Neutrophil (primary cell): Measurements from ENCODE around the gene PHF14.

Experiments
- H3K27ac ChIP-seq: fragments of 200-600 bp; sonication (generic); 2 replicates; pipeline ENCODE4 v1.5.1; 2016; ENCODE audit warnings: mild to moderate bottlenecking, moderate library complexity
- H3K27me3 ChIP-seq: fragments of 200-600 bp; sonication (generic); 2 replicates; pipeline ENCODE4 v1.6.0; 2016; ENCODE audit warnings: mild to moderate bottlenecking
- H3K36me3 ChIP-seq: fragments of 200-600 bp; sonication (generic); 2 replicates; pipeline ENCODE4 v1.5.1; 2017
- H3K4me1 ChIP-seq, 2 experiments: fragments of 200-600 bp in 1 of 2; sonication (generic) in 1 of 2; 1 replicate in 1 of 2; 2 replicates in 1 of 2; pipeline versions ENCODE4 v1.5.1 to v1.6.1; 2013 to 2016; ENCODE audit warnings: low read depth in 1 of 2, low read length in 1 of 2, mild to moderate bottlenecking in 1 of 2, moderate library complexity in 1 of 2; ENCODE audit not compliant: control insufficient read depth in 1 of 2, insufficient read depth in 1 of 2
- H3K4me3 ChIP-seq, 2 experiments: fragments of 200-600 bp in 1 of 2; sonication (generic) in 1 of 2; 1 replicate in 1 of 2; 2 replicates in 1 of 2; pipeline ENCODE4 v1.5.1; 2013 to 2016; ENCODE audit warnings: low read depth in 1 of 2, low read length in 1 of 2, mild to moderate bottlenecking in 1 of 2, moderate library complexity in 1 of 2
- H3K9me3 ChIP-seq: fragments of 200-600 bp; sonication (generic); 2 replicates; pipeline ENCODE4 v1.5.1; 2016
- CTCF ChIP-seq: fragments of 200-600 bp; sonication (generic); IDR thresholded peaks from 2 replicates; pipeline ENCODE4 v1.5.1; 2016; ENCODE audit warnings: antibody characterized with exemption

Gene PHF14

GRCh38 chr7:11212816-11213215, 239.1 kb downstream of the PHF14 start:
- Histone ChIP-seq H3K4me3 (no peak overlapping the region), H3K36me3 (no peaks in the 10 kb centered on the region), H3K27ac (no peak overlapping the region), H3K4me1 (peaks cover 0 to 10% of the 10 kb centered on the region in 2 experiments), H3K27me3 (no peaks in the 10 kb centered on the region), H3K9me3 (no peaks in the 10 kb centered on the region)
- TF ChIP-seq CTCF, result no peak

DNA sequence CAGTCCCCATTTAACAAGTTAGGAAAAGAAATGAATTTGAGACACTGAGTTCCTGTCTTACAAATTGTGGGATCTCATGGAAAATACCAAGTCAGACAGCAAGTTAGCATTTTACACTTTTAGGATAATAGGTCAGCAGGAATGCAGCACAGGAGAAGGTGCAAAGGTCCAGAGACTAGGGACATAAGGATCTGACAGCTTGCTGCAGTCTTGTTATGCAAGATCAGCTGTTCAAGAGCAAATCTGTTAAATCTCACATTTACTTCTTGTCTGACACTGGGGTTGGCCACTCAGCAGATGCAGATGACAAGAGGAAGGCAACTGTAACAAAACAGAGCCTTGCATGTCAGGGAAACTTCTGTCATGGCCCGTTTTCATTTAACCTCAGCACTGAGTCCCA, 239.6 kb downstream of the PHF14 start:
- Histone ChIP-seq H3K27ac (no peak overlapping the region), H3K4me3 (no peak overlapping the region), H3K27me3 (no peaks in the 10 kb centered on the region), H3K36me3 (no peaks in the 10 kb centered on the region), H3K9me3 (no peaks in the 10 kb centered on the region), H3K4me1 (peaks cover 0 to 10% of the 10 kb centered on the region in 2 experiments)
- no peak for TF ChIP-seq CTCF

DNA sequence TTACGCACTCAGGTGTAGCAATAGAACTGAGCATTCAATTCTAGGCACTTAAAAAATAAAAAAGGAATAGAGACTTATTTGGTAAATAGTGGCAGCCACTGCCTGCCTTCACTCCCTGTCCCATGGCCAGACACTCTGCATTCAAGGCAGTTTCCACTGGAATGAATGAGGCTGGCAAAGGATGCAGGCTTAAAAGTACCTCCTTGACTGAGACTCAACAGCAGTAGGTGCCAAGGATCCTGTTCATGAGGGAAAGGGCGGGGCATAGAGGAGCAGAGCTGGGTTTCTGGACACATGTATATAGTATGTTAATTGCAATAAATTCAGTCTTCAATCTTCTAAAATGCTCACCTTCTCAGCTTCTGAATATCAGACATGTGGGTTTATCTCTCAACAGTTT, 242.6 kb downstream of the PHF14 start:
- TF ChIP-seq CTCF, result no peak
- Histone ChIP-seq H3K9me3 (peaks cover 3% of the 10 kb centered on the region), H3K27me3 (no peaks in the 10 kb centered on the region), H3K4me1 (peaks cover 6 to 18% of the 10 kb centered on the region in 2 experiments), H3K27ac (no peak overlapping the region), H3K36me3 (no peaks in the 10 kb centered on the region), H3K4me3 (no peak overlapping the region)

DNA sequence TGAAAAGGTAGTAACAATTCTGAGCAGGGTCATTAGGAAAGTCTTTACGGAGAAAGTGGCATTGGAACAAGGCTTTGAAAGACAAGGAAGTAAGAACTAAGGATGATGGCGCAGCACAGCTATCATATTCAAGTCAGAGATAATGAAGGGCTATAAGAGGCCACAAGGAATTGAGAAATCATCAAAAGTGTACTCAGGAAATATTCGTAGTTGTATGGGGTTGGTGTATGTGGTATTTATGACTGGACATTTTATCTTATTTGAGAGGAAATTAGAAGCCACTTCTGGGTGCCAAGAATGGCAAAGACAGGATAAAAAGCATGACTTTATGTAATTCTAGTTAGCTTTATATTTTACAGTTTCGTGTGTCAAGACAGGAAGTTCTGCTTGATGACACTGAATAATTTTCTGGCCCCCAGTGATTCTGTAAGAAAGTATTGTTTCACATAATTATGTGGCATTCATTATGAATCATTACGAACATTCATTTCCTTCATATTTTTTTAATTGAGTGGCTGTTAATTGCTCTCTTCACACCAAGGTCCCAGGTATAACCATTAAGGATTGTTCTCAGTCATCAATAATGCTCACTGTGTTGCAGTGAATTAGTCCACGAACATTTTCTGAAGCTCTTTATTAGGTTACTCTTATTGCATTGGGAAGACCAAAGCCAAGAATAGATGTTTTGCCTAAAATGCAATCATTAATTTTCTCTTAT, 244.3 kb downstream of the PHF14 start:
- H3K27ac ChIP-seq, result no peak overlapping the region
- no peaks in the 10 kb centered on the region for H3K27me3 ChIP-seq
- no peaks in the 10 kb centered on the region for H3K36me3 ChIP-seq
- H3K9me3 ChIP-seq, result peaks cover 3% of the 10 kb centered on the region
- H3K4me1 ChIP-seq, result peaks cover 16 to 27% of the 10 kb centered on the region in 2 experiments
- H3K4me3 ChIP-seq, result no peak overlapping the region
- TF ChIP-seq CTCF, result no peak
